GM18870 (cell line): ENCODE results near the gene ZNRD2.

Experiments used
- ATAC-seq: cut with Tn5 transposase; IDR thresholded peaks from one replicate; pipeline ENCODE4 v1.9.1; 2021; ENCODE audit warnings: moderate library complexity; ENCODE audit not compliant: unreplicated experiment

ZNRD2 gene

DNA sequence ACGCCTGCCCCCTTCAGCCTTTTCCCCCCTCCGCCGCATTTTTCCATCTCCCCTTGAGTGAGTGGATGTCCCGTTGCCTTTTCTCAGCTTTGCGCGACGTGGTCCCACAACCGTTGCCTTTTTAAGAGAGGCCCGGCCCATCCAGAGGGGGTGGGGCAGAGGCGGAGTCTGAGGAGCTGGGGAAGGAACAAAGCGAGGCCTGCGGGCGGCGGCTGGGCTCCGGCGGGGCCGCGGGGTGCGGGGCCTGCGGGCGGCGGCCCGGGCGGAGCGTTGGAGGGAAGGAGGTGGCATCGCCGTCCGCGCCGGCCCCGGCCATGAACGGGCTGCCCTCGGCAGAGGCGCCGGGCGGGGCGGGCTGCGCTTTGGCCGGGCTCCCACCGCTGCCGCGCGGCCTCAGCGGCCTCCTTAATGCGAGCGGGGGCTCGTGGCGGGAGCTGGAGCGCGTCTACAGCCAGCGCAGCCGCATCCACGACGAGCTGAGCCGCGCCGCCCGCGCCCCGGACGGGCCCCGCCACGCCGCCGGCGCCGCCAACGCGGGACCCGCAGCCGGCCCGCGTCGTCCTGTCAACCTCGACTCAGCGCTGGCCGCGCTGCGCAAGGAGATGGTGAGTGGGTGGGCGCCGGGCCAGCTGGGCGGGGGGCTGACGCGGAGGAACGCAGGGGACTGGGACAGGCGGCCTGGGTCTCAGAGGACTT is 2.2 kb downstream of the ZNRD2 start, which contains the start of gene FAM89B:
Gene FAM89B (plus strand): TSS at position 183 of the 696 bp plus-strand sequence. CDS start 132 bp downstream, at position 315.
- no peak for ATAC-seq

DNA sequence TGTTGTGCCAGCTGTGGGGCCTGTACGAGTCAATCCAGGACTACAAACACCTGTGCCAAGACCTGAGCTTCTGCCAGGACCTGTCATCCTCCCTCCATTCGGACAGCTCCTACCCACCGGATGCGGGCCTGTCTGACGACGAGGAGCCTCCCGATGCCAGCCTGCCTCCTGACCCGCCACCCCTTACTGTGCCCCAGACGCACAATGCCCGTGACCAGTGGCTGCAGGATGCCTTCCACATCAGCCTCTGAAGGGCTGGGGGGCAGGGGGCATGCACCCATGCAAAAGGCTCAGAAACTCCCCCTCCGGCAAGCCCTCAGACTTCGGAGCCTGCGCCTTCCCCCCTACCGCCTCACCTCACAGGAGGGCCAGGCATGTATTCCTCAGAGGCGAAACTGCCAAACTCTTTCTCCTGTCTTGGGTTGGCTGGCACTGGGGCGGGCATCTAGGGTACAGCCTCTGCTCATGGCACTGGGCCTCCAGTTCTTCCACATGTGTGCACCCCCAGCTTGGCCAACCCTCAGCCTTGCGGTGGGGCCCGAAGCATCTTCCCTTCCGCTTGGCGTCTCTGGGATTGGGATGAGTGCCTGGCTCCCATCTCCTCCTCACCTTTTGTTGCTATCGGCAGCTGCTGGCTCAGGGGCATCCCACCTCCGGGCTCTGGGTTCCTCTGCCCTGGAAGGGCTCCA is 3.3 kb downstream of the ZNRD2 start:
- no peak for ATAC-seq

DNA sequence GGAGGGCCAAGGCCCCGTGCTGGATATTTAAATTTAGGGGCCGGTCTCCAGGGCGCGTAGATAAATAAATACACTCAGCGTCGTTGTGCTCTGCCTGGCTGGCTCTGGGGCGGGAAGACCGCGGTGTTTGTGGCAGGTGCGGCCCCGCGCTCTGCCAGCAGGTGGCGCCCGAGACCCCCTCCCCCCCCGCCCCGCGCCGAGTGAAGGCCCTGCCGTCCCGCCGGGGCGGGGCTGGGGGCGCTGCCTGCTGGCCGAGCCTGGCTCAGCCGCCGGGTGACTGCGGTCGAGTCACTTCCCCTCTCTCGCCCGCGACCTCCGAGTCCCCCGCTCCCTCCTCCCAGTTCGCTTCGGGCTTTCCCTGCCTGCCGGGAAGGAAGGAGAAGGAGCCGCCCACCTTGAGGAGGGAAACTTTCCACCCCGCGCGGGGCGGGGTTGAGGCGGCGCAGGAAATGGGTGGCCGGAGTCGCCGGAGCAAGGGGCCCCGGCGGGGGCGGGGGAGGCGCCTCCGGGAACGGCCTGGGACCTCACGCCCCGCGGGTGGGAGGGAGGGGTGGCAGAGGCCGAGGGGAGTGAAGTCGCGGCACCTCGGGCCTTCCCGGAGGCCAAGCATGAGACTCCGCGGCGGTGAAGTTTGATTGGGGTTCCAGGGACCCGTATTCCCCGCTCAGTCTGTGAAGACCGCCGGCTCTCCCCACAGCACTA is 4.0 kb downstream of the ZNRD2 start:
- peak; percentile 19 for ATAC-seq

DNA sequence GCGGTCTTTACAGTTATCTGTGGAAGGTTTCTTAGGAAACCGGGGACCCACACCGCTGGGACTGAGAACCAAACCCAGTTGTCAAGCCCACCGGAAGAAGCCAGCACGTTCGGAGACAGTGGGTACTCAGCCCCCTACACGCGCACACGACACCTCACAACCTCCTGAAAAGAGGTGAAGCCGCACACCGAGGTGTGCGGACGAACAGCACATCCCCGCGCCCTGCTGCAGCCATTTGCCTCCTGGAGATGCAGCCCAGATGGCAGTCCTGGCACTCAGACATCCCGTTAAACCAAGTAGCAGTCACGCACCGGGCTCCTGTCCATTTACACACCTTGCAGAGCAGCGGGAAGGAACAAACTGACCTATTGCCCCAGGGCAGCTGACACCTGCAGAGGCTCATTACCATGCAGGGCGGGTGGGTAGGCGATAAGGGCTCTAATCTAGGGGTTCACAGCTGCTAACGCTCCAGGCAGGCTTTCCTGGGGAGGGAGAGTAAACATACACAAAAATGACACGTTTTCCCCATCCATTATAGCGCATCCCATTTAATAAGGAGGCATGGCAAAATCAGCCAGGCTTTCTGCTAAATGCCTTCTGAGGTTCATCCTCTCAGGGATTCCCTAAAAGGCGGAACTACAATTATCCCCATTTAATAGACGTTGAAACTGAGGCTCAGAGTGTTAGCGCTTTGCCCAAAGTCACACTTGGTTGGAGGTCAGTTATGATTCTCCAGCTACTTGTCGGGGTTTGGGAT is 4.7 kb downstream of the ZNRD2 start:
- no peak for ATAC-seq

DNA sequence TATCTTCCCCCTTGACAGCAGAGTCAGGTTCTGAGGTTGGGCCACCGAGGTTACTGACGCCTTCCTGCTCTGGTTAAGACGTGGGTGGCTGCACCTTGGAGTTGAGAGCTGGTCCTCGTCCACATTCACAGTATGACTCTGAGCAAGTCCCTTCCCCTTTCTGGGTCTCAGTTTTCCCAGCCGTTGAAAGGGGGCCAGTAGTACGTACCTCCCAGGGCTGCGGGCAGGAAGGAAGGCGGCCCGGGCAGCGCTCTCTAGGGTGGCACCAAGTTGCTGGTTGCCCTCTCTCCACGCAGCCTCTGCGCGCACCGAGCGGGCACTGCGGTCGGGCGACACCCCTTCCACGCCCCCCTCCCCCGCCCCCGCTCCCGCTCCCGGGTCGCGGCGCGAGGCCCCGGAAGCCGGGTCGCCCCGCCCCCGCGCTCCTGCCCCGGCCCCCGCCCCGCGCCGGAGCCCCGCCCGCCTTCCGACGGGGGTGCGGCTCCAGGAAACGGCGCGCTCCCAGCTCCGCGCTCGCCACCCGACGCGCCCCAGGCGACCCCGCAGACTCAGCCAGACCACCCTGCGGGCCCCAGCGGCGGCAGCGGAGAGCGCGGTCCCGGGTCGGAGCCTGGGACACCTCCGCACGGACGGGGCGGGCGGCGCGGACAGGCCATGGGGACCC is 5.4 kb downstream of the ZNRD2 start, which contains the start of gene EHBP1L1:
Gene EHBP1L1 (plus strand): TSS at position 486 of the 664 bp plus-strand sequence. CDS start 250 bp downstream, outside the sequence.
- ATAC-seq = peak; percentile 30

DNA sequence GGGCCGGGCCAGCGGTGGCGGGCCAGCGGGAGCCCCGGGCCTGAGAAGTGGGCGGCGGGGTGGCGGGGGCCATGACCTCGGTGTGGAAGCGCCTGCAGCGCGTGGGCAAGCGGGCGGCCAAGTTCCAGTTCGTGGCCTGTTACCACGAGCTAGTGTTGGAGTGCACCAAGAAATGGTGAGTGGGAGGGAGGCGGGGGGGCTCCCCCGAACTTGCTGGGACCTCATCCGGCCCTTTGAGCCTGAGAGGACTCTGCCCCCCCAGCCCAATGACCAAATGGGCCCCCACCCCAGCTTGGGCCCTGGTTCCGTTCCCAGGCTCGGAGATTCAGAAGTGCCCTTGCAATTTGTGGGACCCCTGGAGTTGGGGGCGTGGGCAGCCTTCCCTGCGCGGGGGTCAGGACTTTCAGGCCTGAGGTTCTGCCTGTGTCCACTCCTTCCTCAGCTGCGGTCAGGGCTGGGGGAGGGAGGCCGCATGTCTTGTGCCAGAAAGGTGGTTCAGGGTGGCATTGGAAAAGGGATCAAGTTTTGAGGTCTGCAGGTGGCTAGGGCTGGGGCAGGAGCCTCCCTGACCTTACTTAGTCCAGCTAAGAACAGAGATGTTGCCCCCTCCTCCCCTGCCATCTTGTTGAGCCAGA is 6.1 kb downstream of the ZNRD2 start:
- no peak for ATAC-seq

DNA sequence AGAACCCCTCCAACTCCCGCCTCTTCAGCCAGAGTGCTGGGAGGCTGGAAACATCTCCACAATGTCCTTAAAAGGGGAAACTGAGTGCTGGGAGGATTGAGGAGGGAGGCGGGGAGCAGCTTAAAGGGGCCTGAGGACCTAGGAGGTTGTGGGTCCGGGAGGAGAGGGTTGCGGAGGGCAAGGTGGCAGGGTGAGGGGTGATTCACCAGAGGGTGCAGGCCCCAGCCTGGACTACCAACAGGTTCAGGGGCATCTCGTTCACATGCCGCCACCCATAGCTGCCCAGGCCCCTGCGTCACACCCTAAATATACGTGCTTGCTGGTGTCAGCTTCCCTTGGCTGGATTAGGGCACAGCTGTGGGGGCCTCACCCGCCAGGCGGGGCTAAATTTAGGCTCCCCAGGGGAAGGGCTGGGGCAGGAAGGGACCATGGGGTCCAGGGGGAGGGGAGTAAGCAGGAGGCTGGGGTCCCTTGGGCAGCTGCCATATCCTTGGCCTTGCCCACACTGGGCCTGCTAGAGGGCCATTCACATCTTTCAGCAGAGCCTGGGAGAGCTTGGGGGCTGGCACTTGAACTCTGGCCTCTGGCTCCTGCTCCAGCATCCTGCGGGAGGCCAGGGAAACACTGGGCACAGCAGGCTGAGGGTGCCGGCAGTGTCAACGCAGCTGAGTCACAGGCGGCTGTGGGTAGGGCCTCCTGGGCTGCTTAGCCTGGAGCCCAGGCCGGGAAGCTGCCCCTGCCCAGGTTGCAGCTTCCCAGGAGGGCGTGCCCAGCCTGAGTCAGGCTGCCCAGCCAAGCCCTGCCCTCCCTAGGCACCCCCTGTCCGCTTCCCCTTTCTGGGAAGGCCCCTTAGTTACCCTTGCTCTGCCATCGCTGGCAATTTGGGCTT is 6.8 kb downstream of the ZNRD2 start:
- ATAC-seq = no peak

DNA sequence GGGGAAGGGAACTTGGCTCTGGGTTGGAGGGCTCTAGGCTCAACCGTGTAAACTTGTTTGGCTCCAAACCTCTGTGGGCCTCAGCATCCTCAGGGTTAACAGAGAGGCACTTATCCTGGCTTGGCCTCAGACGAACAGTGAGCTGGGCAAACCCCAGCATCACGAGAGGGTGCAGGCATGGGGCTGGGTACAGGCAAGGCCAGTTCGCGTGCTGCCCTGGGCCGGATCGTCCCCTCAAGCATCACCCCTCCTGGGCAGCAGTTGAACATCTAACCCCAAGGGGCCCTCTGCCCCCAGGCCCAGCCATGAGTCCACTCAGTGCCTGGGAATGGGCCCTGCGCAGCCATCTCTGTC is 7.5 kb downstream of the ZNRD2 start:
- no peak for ATAC-seq

DNA sequence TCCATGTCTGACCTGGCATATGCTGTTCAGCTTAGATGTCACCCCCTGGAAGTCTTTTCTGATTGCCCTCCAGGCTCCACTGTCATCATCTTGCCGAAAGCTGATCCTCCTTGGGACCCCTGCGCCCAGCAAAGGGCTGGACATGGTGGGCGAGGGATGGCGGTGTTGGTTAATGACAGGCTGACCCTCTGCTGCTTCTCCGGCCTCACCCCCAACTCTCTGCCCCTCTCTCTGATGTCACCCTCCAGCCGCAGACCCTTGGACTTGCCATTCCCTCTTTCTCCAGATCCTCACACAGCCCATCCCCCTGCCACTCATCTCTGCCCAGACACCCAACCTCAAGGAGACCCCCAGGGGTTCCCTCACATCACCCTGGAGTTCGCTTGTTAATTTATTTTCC is 7.9 kb downstream of the ZNRD2 start:
- ATAC-seq = no peak

DNA sequence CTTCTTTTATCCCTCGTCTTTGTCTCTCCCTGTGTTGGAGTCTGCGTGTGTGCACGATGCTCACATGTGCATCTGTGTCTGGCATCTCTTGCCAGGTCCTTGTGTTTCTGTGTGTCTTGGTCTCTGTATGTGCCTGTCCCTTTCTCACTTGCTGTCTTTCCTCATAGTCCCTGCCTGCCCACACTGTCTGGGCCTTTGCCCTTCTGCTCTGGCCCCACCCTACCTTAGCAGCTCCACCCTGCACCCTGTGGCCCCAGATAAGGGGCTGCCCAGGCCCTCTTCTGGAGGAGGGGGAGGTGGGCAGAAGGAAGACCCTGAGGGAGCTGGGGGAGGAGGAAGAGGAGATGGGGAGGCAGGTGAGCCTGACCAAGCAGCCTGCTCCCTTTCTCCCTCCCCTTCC is 8.4 kb downstream of the ZNRD2 start:
- no peak for ATAC-seq

DNA sequence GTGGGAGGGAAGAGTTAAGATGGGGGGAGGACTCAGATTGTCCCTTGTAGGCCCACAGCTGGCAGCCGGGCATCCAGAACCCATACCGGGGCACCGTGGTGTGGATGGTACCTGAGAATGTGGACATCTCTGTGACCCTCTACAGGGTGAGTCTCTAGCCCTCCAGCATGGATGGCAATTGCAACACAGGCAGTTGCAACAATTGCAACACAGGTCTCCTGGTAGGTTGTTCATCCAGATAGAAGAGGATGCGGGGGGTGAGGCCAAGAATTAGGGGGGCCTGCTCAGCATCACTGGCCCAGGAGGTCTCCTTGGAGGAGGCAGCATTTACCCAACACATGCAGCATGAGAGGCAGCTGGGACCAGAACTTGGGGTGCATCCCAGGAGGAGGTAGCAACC is 9.0 kb downstream of the ZNRD2 start:
- ATAC-seq = no peak

DNA sequence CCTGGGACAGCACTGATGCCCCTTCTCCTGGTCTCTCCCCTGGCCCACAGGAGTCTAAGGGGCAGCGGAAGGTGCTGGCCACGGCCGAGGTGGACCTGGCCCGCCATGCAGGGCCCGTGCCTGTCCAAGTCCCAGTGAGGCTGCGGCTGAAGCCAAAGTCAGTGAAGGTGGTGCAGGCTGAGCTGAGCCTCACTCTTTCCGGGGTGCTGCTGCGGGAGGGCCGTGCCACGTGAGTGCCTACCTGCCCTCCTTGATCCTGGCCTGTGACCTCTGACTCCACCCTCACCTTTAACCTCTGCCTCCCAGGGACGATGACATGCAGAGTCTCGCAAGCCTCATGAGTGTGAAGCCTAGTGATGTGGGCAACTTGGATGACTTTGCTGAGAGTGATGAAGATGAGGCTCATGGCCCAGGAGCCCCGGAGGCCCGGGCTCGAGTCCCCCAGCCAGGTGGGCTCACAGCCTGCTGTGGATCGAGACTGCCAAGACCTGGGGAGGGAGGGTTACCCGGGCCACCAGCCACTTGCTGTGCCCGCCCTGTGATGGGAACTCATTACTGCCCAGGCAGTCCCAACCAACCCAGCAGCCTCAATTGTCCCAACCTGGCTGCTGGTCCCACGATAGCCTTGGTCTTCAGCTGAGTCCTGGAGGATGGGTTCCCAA is 9.9 kb downstream of the ZNRD2 start:
- no peak for ATAC-seq

DNA sequence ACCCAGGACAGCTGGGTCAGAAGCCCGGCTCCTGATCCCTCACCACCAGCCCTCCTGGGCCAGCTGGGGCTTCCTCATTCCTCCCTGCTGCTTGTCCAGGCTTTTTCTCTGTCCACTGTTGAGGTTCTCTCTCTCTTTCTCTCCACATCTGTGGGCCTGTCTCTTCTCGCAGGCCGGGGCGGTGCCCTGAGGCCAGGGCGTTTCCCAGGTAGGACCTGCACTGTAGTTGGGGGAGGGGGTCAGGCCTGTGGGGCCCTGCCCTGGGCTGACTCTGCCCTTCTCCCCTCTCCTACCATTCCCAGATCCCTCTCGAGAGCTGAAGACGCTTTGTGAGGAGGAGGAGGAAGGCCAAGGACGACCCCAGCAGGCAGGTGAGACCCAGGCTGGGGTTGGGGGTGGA is 10.5 kb downstream of the ZNRD2 start:
- ATAC-seq = no peak

DNA sequence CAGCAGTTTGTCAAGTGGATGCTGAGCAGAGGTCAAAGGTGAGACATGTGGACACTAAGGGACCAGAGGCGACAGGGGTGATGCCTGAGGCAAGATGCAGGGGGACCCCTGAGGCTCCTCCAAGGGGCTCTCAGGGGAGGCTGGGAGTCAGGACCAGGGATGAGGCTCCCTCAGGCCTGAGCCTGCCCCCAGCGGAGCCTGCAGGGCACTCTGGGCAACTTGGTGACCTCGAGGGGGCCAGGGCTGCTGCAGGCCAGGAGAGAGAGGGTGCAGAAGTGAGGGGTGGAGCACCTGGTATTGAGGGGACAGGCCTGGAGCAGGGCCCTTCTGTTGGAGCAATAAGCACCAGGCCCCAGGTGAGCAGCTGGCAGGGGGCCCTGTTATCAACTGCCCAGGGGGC is 11.7 kb downstream of the ZNRD2 start:
- ATAC-seq = no peak

DNA sequence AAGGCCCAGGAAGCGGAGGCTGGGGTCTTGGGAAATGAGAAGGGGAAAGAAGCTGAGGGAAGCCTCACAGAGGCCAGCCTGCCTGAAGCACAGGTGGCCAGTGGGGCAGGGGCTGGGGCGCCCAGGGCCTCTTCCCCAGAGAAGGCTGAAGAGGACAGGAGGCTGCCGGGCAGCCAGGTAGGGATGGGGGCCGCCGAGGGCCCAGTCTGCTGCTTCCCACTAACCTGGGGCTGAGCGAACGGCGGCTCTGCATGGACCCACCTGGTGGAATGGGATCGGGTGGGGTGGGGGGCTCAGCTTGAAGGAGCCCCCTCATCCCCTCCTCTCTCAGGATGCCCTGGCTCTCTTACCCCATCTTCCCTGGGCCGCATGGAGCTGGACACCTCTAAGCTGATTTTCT is 13.3 kb downstream of the ZNRD2 start:
- no peak for ATAC-seq

DNA sequence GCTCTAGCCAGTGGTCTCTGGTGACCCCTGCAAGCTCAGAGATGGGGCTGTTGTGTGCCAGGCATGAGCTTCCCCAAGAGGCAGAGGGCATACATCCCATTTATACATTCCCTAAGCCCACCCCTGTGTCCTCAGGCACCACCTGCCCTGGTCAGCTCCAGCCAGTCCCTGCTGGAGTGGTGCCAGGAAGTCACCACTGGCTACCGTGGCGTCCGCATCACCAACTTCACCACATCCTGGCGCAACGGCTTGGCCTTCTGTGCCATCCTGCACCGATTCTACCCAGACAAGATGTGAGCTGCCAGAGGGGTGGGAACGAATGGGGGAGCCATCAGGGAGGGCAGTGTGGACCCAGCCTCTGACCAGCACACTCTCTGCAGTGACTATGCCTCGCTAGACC is 13.8 kb downstream of the ZNRD2 start:
- ATAC-seq = no peak

DNA sequence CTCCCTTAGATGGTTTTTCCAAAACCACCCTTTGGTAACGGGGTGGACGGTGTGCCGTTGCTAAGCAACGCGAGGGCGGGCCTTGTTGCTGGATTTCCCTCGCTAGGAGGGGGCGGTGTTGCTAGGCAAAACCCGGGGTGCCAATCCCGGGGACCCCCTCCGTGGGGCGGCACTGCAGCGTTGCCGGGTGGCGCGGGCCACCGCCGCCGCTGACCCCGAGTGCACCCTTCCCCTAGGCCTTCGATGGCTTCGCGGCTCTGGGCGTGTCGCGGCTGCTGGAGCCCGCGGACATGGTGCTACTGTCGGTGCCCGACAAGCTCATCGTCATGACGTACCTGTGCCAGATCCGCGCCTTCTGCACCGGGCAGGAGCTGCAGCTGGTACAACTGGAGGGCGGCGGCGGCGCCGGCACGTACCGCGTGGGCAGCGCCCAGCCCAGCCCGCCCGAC is 14.5 kb downstream of the ZNRD2 start:
- ATAC-seq = no peak

DNA sequence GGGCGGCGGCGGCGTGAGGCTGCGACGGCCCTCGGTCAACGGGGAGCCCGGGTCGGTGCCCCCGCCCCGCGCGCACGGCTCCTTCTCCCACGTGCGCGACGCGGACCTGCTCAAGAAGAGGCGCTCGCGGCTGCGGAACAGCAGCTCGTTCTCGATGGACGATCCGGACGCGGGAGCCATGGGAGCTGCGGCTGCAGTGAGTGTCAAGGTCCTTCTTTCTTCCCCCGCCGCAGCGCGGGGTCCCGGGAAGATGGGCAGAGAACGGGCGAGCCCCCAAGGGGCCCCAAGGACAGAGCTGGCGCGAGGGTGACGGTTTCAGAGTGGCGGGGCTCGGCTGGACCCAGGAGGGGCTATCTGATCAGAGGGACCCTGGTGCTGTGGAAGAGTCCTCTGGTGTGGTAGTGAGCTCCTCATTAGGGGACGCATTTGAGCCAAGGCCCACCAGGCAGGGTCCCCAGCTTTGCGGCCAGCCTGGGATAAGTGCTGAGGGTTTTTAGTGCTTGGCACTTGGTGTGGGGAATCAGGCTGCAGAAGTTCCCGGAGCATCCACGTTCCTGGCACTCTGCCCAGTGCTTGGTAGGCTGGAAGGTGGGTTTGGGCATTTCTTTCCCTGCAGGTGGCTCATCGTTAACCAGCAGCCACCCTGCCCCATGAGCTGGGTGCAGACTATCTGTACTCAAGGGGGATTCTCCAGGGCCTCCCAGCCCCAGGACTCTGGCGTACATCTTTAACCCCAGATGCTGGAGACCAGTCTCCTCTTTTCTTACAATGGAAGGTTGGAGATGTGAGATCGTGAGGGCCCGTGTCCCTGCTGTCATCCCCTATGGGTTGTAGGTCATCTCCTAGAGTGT is 15.3 kb downstream of the ZNRD2 start:
- ATAC-seq = no peak
